ENCODE results near the gene PEMT.

GRCh38 chr17:17493986-17494466 lies 97.5 kb downstream of the PEMT start:
- no peak for TF ChIP-seq CTCF (IDR thresholded peaks at IDR 0.05; ENCODE audit: low read length)
- no peak for TF ChIP-seq EZH2 (IDR thresholded peaks at IDR 0.05; ENCODE audit: borderline replicate concordance, low read length)
